ENCODE measurements around the gene GRIN2A.

Gene GRIN2A

DNA sequence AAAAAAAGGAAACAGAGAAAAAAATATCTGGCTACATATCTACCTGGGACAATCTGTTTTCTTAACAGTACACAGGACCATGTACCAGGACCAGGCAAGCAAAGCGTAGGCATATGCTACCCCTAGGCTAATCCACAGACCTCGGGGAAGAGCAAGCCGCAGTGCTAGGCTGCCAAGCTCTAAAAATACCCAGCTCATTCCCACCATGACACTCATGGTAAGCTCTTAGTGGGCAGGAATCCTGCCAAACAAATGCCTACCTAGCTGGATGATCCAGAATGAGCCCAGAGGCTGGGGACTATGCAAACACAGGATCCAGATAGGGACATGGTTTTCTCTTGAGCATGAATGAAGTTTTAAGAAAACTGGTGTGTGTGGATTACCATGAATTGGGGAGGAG is 95.6 kb downstream of the GRIN2A start:
- DNase-seq (ENCODE audit: low read depth in 3 of 3), result no peak

DNA sequence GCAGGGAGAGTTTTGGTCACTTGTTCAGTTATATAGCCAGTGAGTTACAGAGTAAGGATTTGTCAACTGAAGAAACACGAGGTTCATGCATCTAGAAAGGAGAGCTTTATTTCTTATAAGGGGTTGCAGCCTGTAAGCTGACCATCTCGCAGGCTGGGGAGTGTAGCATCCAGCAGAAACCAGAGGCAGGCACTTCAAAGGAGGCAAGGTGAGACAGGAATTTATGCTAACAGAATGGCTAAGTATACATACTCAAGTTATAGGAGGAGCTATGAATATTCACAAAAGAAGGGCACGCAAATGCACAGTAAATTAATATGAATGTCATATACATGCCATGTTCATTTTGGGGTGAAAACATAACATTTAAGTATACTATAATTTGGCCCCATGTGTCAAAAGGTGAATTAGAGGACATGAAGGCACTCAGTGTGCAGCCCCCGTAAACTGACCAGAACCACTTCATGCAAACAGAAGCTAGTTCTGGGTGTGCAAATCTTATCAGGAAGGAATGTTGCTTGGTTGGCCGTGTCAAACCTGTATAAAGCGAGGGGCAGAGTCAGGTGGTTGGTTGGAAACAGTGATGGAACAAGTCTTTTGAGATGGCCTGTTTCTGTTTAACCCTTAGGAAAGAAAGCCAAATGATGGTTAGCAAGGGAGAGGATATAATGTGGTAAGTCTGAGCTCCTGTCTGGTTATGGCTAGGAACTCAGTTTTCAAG is 97.0 kb downstream of the GRIN2A start:
- DNase-seq (ENCODE audit: low read depth in 3 of 3), result no peak

DNA sequence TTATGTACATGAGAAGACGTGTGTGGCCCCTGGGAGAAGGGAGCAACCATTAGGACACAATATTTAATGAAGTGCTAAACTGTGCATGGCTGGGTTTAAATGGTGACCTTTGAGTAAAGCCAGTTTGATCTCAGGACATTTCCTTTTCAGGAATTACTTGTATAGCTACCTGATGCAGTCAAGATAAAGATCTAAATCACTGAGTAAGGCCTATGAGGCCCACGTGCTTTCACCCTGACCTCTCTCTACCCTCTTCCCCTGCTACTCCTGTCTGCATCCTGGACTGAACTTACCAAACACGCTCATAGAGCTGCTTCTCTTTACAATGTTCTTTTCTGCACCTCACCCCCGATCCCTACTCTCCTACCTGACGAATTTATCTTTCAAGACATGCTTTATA is 98.9 kb downstream of the GRIN2A start:
- DNase-seq (ENCODE audit: low read depth in 3 of 3), result no peak

DNA sequence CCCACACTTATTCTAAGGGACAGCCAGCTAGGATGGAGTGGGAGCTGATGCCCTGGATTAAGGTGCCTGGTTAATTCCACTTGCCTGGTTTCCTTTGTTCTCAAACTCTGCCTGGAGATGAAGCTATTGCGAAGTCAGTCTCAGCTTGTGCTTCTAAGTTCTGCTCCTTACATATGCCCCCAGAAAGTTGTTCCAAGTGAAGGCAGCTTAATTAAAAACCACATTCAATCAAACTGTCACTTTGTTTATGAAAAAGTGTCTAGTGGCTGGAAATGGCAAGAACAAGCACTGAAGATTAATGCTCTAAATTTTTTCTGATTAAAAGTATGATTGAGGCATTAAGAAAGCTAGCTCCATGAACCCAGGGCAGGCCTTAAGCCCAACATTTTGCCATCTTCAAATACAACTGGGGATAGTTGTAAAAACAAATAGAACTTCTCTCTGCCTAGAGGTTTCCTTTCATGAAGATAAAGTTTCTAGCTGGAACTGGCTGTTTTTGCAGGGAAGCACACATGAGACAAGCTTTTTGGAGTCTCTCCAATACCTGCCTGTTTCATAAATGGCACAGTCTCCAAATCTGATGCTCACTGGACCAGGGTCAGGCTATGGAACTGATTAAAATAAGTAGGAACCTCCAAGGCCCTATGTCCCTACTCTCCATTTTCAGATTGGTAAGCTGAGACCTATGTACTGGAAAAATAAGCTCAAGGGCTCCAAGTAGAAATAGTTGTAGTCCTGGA is 100.9 kb downstream of the GRIN2A start:
- no peak for DNase-seq (ENCODE audit: low read depth in 3 of 3)

DNA sequence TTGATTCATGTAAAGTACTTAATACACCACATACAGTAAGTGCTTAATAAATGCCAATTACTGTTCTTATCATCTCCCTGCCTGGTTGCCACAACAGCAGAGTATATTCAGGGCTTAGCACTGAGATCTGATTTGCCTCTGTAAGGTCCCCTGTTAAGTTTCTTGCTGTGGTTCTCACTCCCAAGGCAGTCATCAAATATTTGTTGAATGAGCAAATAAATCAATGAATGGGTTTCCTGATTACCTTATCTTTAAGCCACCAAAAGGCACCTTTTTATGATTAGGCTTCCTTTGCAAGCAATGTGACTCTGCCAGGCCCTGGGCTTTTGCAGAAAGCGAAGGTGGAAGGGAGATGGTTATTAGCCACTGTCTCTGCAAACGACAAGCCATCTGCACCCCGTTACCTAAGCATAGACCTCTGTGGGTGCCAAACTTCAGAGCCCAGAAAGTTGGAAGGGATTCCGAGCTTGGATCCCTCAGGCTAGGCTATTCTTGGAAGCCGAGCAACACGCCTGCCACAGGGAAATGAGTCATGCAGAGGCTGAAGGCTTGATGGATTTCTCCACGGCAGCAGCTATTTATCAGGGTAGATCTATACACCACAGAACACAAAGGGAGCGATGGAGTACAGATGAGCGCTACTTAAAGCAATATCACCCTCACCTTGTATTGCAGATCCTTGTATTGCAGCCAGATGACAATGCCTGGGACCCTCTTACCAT is 102.0 kb downstream of the GRIN2A start:
- DNase-seq (ENCODE audit: low read depth in 3 of 3), result no peak

DNA sequence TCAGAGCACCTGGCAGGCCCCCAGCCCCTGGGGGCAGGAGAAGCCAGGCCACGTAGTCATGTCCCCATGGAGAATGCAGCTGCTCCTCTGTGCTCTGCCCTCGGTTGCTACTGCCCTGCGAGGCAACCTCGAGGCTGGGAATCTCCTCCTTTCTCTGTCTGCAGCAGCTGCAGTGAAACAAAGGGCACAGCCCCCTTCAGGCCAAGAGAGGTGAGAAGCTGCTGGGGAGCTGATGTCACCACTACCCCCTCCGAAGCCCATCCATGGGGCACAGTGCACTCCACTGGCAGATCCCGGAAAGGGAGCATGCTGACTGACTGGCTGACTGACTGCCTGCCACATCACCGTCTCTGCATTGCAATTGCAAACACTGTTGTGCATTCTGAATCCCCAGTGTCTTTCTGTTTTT is 103.7 kb downstream of the GRIN2A start:
- no peak for DNase-seq (ENCODE audit: low read depth in 3 of 3)

DNA sequence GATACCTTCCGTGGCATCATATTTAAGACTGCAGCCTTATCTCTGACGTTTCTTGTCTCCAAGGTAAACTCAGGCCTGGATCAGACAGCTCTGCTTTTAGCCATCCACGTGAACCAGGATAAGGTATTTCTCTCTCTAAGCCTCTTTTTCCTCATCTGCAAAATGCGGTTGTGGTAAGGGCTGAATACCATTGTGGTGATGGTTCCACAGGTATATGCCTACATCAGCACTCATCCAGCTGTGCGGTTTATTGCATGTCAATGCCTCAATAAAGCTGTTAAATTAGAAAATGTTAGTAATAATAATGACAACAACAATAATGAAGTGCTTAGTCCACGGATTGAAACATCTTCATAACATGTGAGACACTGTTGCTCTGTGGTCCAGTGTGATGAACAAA is 104.4 kb downstream of the GRIN2A start:
- no peak for DNase-seq (ENCODE audit: low read depth in 3 of 3)

DNA sequence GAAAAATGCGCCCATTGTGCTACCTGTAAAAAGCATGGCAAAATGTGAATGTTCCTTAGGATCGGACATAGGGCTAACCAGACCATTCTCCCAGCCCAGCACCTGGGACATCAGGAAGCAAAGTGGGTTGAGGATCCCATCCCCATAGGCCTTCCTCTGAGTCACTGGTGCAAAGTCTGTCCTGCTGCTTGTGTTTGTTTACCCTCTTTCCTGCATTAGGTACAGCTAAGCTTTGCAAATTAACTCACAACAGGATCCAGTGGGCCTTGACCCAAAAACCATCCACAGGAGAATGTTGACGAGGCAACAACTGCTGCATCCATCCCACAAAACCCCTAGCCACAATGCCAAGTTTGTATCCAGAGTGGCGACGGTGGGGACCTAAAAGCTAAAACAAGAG is 106.2 kb downstream of the GRIN2A start:
- DNase-seq (ENCODE audit: low read depth in 3 of 3), result no peak

DNA sequence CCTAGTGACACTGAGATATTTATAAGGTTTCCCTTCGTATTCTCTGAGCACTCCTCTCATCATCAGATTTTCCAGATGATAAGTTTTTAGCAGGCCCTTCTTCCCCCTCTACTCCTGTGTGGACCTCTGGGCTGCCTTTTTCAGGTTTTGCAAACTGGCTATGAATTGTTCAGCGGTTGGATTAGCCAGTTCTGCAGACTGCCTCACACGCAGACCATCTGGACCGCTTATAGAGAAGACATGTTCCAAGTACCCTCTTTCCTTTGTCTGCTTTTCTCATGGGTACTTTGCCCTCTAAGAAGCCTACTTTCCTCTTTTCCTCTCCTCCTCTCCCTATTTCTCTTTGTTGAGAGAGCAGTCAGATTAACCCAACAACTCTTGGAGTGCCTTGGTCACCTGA is 111.6 kb downstream of the GRIN2A start:
- no peak for DNase-seq (ENCODE audit: low read depth in 3 of 3)

DNA sequence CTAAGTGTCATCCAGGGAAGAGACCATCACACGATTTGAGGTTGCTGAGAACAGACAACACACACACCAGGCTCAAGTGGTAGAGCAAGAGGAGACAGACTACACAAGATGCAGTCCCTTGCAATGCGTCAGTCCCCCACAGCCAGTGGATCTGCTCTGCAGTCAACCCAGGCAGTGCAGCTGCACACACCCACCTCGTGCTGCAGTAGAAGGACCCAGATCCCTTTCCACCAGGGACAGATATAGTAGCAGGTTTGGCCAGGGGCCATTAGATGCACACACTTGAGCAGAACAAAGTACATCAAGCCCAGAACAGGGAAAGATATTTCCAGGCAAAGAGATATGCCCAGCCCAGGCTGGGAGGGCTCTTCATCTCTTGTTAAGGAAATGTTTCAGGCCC is 112.9 kb downstream of the GRIN2A start:
- no peak for DNase-seq (ENCODE audit: low read depth in 3 of 3)

DNA sequence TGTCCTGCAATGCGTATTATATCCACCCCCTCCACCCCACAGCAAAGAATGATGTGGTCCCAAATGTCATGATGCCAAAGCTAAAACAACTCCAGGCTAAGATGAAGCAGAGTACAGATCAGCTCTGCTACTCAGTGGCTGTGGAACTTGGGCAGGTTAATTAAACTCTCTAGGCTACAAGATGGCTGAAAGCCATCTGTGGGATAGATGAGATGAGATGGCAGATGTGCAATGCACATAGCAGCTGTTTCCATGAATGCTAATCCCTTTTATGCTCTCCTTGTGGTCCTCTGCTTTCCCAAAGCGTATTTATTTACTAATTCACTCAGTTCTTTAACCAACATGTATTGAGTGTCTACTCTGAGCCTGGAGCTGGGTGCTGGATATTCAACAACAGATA is 114.4 kb downstream of the GRIN2A start:
- DNase-seq (ENCODE audit: low read depth in 3 of 3), result no peak

DNA sequence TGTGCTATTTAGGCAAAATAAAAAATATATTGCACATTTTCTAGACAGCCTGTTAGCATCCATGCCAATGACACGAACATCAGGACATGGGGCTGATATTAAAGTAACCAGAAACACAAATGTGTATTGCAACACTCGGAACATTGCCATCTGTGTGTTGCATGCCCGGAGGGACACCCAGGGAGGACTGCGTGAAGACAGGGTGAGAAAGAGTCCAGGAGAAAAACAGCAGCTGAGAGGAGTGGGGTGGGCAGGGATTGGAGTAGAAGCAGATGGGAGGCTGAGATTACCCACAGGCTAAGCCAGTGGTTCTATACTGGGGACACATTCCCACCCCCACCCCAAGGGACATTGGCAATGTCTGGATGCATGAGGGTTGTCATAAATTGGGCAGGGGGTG is 114.8 kb downstream of the GRIN2A start:
- no peak for DNase-seq (ENCODE audit: low read depth in 3 of 3)

DNA sequence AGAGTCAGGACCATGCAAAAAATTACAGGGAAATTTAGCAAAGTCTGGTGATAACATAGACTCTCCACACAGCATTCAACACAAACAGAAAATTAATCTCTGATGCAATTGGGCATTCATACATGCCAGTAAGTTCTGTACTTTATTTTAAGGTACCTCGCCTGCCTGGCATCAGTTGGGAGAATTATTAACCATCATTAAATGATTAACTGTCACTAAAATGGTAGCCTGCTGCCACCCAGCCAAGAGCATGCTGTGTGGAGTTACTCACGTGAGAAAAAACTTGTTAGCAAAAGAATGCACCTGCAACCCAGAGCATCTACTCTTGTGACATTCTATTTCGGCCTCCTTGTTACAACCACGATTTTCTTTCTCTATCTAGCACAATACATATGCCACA is 117.2 kb downstream of the GRIN2A start:
- no peak for DNase-seq (ENCODE audit: low read depth in 3 of 3)

DNA sequence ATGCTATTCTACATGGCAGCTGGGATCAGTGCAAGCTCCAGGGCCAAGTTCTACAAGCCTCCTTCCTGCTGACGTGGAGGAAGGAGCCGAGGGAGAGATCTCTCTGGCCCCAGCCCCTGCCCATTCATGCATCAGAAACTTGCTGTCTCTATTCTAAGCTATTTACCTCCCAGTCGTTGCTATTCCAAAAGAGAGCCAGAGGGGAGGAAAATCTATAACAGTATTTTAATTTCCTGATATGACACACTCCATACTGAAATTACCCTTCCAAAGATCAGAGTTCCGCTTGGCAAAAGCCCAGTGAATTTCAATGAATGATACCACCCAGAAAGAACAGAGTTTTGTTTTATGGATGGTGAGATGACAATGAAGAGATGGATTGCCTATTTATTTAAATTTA is 133.4 kb downstream of the GRIN2A start:
- no peak for DNase-seq (ENCODE audit: low read depth in 3 of 3)

DNA sequence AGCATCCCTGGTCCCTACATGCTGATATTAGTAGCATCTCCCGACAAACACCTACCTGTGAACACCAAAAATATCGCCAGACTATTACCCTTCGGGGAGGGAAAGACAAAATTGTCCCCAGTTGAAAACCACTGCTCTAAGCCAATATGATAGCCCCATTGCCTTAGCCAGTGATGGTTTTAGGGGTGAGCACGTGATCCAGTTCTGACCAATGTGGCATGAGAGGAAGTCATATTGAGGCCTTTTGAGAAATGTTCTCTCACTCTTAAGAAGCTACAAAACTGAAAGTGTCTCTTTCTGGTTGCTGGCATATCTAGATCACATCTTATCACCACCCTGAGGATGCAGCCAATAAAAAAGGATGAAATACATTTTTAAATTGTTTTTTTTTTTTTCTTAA is 136.3 kb downstream of the GRIN2A start:
- no peak for DNase-seq (ENCODE audit: low read depth in 3 of 3)

DNA sequence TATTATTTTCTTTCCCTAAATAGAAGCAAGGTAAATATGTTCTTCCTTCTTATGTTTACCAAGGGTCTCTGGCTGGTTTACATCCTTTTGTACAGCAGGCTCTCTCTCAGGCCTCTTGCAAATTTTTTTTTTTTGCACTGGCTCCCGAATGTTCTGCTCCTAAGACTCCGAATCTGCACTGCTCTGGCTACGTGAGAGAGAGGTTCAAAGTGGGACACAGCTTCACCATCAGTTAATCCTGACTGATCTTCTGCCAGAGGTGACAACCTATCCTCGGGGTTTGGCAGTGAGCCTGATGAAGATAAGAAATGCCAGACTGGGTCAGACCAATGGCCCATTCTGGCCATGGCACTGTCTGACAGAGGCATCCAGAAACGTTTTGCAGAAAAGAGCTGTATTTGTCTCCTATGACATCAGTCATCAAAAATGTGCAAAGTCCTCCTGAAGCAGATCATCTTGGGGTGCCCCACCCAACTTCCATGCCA is 136.9 kb downstream of the GRIN2A start:
- no peak for DNase-seq (ENCODE audit: low read depth in 3 of 3)

DNA sequence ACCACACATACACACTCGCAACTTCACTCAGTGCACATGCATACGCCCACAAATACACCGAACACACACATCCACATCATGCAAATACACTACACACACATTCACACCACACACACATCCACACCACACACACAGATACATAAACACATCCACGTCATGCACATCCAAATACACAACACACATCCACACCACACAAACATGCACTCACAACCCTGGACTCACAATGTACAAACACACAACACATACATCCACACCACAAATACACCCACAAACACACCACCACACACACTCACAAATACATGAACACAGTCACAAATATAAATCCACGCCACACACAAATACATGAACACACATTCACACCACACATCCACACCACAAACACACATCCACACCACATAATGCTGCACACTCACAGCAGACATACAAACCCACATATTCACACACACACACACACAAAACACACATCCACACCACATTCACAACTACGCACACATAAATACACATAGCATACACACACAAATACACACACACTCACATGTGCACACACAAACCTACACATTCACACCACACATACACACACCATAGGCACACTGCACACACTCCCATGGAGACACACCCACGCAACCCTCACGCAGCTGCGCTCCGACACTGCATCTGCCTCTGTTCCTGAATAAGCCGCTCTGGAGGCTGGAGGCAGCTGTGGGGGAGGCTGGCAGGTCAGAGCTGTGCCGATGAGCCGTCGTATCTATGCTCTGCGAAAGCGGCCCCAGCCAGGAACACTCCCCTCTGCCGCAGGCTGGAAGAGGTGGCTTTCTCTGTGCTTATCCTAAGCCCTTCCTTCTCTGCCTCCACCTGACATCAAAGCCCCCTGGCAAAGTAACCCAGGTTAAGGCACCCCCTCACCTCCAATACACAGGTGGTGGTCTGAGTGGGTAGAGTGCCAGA is 141.8 kb downstream of the GRIN2A start:
- DNase-seq (ENCODE audit: low read depth in 3 of 3), result no peak

DNA sequence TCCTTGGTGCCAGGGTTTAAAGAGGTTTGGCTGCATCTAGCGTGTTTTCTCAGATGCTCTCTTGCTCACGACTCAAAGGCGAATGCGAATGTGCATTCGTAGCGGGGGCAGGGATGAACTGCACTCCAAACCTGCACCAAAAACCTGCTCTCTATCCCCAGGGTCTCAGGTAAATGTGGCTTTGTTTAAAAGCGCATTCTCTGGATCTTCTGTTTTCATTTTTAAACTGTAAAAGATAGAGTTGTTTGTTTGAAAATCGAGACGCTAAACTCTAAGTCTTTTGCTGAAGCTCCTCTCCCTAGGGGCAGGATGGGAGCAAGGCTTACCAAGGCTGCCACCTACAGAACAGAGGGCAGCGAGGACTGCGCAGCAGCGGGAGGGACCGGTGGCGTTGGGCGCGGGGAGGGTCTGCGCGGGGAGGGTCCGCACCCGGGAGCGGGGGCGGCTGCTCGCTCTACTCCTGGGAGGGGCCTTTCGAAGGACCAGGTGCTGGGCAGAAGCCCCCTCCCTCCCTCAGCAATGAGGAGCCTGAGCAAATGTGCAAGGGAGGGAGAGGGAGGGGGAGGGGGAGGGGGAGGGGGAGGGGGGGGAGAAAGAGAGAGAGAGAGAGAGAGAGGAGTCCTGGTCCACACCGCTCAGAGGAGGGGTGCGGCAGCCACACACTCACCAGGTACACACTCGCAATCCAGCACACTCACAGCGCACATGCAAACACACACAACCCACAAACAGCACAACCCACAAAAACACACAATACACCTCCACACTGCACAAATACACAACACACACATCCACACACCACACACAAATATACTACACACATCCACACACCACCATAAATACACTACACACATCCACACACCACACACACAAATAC is 142.8 kb downstream of the GRIN2A start:
- no peak for DNase-seq (ENCODE audit: low read depth in 3 of 3)

DNA sequence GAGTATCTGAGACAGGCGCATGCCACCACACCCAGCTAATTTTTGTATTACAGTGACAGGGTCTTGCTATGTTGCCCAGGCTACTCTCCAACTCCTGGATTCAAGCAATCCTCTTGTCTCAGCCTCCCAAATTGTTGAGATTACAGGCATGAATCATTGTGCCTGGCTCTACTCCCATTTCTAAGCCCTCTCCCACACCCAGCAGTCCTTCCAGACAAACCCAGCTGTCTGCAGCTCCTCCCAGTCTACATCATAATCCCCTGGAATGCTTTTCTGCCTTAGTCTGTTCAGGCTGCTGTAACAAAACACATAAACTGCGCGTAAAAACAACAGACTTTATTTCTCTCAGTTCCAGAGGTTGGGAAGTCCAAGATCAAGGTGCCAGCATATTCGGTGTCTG is 144.5 kb downstream of the GRIN2A start:
- no peak for DNase-seq (ENCODE audit: low read depth in 3 of 3)

DNA sequence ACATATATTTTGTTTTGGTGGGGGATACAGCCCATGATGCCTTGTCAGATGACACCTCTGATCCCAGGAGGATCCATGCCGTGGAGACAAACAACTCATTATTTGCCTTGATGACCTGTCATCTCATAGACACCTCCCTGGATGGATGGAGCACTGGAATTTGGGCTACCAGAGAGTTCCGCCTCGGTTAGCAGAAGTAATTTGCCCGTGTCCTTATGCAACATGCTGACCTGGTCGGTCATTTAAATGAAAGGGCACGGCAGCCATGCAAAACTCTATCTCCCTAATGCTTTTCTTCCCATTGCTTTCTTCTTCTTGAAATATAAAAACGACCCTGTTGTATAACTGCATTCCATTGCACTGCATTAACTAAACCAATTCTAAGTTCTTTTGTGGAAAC is 145.3 kb downstream of the GRIN2A start:
- DNase-seq (ENCODE audit: low read depth in 3 of 3), result no peak

DNA sequence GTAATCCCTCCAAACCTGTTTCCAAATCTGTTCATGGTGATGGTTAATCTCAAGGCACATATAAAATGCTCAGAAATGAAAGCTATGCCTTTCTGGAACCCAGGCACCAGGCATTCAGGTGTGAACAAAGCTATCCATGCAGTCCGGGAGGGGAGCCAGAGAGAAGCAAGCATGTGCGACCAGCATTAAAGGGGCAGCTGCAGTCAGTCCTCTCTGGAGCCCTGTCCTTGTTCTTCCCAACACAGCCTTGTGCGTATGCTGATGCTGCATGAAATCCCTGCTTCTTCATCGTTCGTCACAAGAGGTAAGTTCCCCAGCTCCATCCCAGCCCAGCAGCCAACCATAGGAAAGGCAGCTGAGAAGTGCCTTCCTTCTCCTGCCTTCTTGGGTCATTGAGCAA is 148.7 kb downstream of the GRIN2A start:
- DNase-seq (ENCODE audit: low read depth in 3 of 3), result no peak
